Measurements from ENCODE around the gene RBSN. TPM values are rescaled to one million over a fixed set of nuclear protein-coding genes. Genes with fewer than 3 reads are reported as not detected.

Gene RBSN
- total and polyA plus RNA-seq, 12 donors, result 5.7 to 33.9 (median 23.9) TPM

DNA sequence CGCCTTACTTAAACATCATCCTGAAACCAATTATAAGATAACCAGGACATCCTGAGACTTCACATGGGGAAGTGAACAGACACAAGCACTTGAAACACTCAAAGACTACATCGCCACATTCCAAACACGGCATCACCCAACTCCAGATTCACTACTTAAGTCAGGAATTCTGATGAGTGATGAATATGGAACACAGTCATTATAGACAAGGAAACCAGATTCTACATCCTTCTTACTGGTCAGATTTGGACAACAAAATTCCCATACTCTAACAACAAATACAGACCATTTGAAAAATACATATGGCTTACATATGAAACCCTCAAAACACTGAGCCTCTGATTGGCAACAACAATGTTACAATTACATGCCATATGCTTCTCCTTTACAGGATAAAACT lies 13.1 kb upstream of the RBSN start:
- DNase-seq, result no peak
- peaks cover 0 to 8% of the 10 kb centered on the region in 2 donors for H3K4me1 ChIP-seq (replicated peaks in 1 of 2)
- H3K36me3 ChIP-seq (replicated peaks in 1 of 2), result no peaks in the 10 kb centered on the region
- no peak overlapping the region for H3K27ac ChIP-seq
- 77 to 90% (median 82%) methylated on average over 3 of the region's 3 CpGs for WGBS, 4 donors
- H3K9me3 ChIP-seq (replicated peaks in 1 of 3), result no peaks in the 10 kb centered on the region
- TF ChIP-seq, protein P1, sequence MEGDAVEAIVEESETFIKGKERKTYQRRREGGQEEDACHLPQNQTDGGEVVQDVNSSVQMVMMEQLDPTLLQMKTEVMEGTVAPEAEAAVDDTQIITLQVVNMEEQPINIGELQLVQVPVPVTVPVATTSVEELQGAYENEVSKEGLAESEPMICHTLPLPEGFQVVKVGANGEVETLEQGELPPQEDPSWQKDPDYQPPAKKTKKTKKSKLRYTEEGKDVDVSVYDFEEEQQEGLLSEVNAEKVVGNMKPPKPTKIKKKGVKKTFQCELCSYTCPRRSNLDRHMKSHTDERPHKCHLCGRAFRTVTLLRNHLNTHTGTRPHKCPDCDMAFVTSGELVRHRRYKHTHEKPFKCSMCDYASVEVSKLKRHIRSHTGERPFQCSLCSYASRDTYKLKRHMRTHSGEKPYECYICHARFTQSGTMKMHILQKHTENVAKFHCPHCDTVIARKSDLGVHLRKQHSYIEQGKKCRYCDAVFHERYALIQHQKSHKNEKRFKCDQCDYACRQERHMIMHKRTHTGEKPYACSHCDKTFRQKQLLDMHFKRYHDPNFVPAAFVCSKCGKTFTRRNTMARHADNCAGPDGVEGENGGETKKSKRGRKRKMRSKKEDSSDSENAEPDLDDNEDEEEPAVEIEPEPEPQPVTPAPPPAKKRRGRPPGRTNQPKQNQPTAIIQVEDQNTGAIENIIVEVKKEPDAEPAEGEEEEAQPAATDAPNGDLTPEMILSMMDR (IDR thresholded peaks at IDR 0.05), result no peak
- TF ChIP-seq POLR2A (IDR thresholded peaks at IDR 0.05), result no peak
- intact Hi-C loops (cut with DNase I), result loop anchor here in 1 of 2 donors (10.0 kb wide), 1 partner anchor 63 kb away; no protein-coding TSS in a partner anchor
- no peaks in the 10 kb centered on the region for H3K27me3 ChIP-seq
- H3K4me3 ChIP-seq, result no peak overlapping the region

DNA sequence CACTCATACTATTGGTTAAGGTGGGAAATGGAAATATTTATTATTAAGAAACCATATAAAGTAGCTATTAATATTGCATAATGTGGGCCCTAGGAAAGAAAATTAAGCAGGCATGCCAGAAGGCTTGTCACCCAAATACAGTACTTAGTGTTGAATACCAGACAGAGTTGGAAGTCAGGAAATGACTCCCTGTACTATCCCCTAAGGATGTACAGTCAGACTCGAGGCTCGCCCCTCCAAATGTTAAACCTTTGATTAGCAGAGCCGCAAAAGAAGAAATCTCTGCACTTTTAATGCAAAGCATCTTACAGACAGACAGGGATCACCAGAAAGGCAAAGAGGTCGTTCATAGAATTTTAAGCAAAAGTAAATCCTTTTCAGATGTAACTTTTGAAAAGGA lies 11.3 kb upstream of the RBSN start:
- no peaks in the 10 kb centered on the region for H3K9me3 ChIP-seq (replicated peaks in 1 of 3)
- intact Hi-C loops (cut with DNase I), result loop anchor here in 1 of 2 donors (10.0 kb wide), 1 partner anchor 65 kb away; no protein-coding TSS in a partner anchor
- 78 to 87% (median 82%) methylated on average over 4 of the region's 4 CpGs for WGBS, 4 donors
- TF ChIP-seq, protein P1 (IDR thresholded peaks at IDR 0.05), result no peak
- TF ChIP-seq POLR2A (IDR thresholded peaks at IDR 0.05), result no peak
- H3K27me3 ChIP-seq, result no peaks in the 10 kb centered on the region
- DNase-seq, result no peak
- no peak overlapping the region for H3K4me3 ChIP-seq
- peaks cover 0 to 8% of the 10 kb centered on the region in 2 donors for H3K4me1 ChIP-seq (replicated peaks in 1 of 2)
- H3K36me3 ChIP-seq (replicated peaks in 1 of 2), result no peaks in the 10 kb centered on the region
- no peak overlapping the region for H3K27ac ChIP-seq

DNA sequence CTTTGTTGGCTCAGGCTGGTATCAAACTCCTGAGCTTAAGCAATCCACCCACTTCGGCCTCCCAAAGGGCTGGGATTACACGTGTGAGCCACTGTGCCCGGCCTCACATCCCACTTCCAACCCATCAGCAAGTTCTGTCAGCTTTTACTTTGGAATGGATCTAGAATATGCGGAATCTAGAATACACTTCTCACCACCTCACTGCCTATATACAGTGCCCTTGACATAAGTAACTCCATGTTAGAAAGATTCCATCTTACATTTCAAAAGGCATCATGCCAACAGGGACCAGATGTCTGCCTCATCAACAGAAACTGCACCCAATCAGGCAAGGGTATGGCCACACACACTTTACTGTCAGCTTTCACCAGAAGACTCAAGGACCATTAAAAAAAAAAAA lies 9.9 kb upstream of the RBSN start:
- intact Hi-C loops (cut with DNase I), result loop anchor here in 1 of 2 donors (10.0 kb wide), 1 partner anchor 296 kb away; no protein-coding TSS in a partner anchor
- 74 to 92% (median 89%) methylated on average over 4 of the region's 4 CpGs for WGBS, 4 donors
- Histone ChIP-seq H3K9me3 (replicated peaks in 1 of 3) (no peaks in the 10 kb centered on the region), H3K4me3 (no peak overlapping the region), H3K4me1 (replicated peaks in 1 of 2) (peaks cover 0 to 8% of the 10 kb centered on the region in 2 donors), H3K36me3 (replicated peaks in 1 of 2) (no peaks in the 10 kb centered on the region), H3K27me3 (no peaks in the 10 kb centered on the region), H3K27ac (no peak overlapping the region)
- DNase-seq, result no peak
- TF ChIP-seq, protein P1 (IDR thresholded peaks at IDR 0.05), result no peak

DNA sequence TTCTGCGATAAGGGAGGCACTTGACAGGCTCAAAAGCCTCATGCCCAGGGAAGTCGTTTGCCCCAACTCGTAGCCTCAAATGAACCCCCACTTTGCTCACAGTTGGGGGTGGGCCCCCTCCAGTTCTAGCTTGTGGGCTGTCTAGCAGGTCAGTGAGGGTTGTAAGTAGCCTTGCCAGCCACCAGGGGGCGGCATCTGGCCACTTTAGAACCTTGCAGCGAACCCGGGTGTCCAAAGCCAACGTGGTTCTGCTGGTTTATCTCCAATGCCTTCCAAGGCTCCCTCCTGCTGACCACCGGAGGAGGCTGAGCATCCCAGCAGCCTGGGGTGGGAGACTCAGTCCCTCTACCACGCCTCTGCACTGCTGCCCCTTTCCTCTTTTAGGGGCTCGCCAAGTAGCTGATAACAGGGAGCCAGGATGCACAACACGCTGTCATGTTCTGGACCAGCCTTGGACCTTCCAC lies 9.2 kb upstream of the RBSN start:
- 18 to 35% (median 19%) methylated on average over 5 to 11 of the region's 11 CpGs for WGBS, 4 donors
- Histone ChIP-seq H3K36me3 (replicated peaks in 1 of 2) (no peaks in the 10 kb centered on the region), H3K4me3 (no peak overlapping the region), H3K27ac (no peak overlapping the region), H3K4me1 (replicated peaks in 1 of 2) (peaks cover 0 to 8% of the 10 kb centered on the region in 2 donors), H3K27me3 (no peaks in the 10 kb centered on the region), H3K9me3 (replicated peaks in 1 of 3) (no peaks in the 10 kb centered on the region)
- peak; percentile 73 to 84 (median 78) for DNase-seq
- TF ChIP-seq, protein P1 (IDR thresholded peaks at IDR 0.05), result peak; percentile 73 to 90 (median 84)
- no peak for TF ChIP-seq POLR2A (IDR thresholded peaks at IDR 0.05)
- intact Hi-C loops (cut with DNase I), result loop anchor here in 1 of 2 donors (10.0 kb wide), 1 partner anchor 297 kb away; no protein-coding TSS in a partner anchor

Data from adrenal gland (tissue), 12 donors.